ENCODE measurements around the gene DDX1. TPM values are rescaled to one million over a fixed set of nuclear protein-coding genes. Genes with fewer than 3 reads are reported as not detected.

The DDX1 gene
- total RNA-seq, 3 donors from 2014 or later: 57.4 to 72.6 (median 71.0) TPM

DNA sequence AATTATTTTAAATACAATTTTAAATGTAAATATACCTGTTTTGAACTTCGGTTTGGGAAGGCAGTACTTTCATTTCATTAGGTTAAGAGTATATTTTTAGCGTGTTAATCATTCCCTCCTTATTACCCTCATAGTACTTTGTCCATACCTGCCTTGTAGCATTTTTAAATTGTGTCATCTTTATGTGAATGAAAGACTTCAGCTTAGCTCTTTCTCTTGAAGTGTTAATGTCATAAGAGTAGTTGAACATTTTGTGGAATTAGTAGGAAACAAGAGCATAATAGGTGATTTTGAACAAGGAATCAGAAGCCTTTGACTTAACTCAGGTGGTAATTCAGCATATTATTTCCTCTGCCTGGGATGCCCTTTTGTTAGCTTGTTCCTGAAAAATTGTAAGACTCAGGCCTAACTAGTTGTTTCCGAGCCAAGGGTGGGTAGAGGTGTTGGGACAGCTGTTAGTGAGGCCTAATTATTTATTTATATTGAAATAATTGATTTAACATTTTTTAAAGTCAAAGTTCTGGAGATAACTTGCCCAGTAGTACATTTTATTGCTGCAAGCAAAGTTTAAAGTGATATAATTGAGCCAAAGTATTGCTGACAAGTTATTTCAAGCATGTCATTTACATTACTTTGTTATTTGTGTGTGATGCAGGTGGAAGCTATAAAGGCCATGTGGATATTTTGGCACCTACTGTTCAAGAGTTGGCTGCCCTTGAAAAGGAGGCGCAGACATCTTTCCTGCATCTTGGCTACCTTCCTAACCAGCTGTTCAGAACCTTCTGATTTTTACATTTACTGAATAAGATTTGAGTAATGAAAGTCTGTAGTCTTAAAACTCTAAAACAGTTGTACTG is 38.7 kb downstream of the DDX1 start:
- no peak for TF ChIP-seq POLR2AphosphoS5 (IDR thresholded peaks at IDR 0.05)
- no peak for TF ChIP-seq POLR2A (IDR thresholded peaks at IDR 0.05)
- TF ChIP-seq, protein P1, sequence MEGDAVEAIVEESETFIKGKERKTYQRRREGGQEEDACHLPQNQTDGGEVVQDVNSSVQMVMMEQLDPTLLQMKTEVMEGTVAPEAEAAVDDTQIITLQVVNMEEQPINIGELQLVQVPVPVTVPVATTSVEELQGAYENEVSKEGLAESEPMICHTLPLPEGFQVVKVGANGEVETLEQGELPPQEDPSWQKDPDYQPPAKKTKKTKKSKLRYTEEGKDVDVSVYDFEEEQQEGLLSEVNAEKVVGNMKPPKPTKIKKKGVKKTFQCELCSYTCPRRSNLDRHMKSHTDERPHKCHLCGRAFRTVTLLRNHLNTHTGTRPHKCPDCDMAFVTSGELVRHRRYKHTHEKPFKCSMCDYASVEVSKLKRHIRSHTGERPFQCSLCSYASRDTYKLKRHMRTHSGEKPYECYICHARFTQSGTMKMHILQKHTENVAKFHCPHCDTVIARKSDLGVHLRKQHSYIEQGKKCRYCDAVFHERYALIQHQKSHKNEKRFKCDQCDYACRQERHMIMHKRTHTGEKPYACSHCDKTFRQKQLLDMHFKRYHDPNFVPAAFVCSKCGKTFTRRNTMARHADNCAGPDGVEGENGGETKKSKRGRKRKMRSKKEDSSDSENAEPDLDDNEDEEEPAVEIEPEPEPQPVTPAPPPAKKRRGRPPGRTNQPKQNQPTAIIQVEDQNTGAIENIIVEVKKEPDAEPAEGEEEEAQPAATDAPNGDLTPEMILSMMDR (IDR thresholded peaks at IDR 0.05): no peak
- no peak for DNase-seq (ENCODE audit: low spot score in 2 of 2)
- Histone ChIP-seq H3K27me3 (no peaks in the 10 kb centered on the region), H3K36me3 (peaks cover under 1% of the 10 kb centered on the region), H3K9me3 (no peaks in the 10 kb centered on the region), H3K4me3 (no peak overlapping the region), H3K27ac (no peak overlapping the region), H3K4me1 (no peaks in the 10 kb centered on the region)
- intact Hi-C loops (cut with DNase I; ENCODE audit: low total_unique reads): no loop called here

DNA sequence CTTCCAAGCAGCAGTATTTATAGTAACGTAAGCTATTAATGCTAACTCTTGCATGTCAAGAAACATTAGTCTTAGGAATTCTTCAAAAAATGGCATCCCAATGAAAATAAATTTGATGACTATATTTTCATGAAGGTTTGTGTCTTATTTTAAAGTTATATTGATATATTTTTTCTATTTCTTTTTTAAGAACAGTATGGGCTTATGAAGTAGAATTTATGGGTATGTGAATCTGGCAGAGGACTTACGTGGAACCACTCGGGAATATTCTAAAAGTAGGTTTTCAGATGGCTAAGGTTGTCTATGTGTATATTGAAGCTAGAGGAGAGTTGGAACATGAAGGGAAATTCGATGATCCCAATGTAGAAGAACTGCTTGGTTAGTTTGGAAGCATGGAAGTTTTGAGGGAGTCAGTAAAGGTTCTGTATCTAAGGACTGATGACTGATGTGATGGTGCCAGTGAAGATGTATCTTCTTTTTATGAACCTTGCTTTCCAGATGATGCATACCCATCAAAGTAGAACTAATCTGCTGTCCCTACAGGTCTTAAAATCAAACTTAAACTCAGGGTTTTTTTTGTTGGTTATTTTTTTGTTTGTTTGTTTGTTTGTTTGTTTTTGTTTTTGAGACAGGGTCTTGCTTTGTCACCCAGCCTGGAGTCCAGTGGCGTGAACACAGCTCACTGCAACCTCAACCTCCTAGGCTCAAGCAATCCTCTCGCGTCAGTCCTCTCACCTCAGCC is 39.5 kb downstream of the DDX1 start:
- intact Hi-C loops (cut with DNase I; ENCODE audit: low total_unique reads): no loop called here
- Histone ChIP-seq H3K4me1 (no peaks in the 10 kb centered on the region), H3K4me3 (no peak overlapping the region), H3K27ac (no peak overlapping the region), H3K9me3 (no peaks in the 10 kb centered on the region), H3K27me3 (no peaks in the 10 kb centered on the region), H3K36me3 (no peaks in the 10 kb centered on the region)
- DNase-seq (ENCODE audit: low spot score in 2 of 2): no peak
- TF ChIP-seq POLR2A (IDR thresholded peaks at IDR 0.05) (no peak), POLR2AphosphoS5 (IDR thresholded peaks at IDR 0.05) (no peak)
- TF ChIP-seq, protein P1 (IDR thresholded peaks at IDR 0.05): no peak

DNA sequence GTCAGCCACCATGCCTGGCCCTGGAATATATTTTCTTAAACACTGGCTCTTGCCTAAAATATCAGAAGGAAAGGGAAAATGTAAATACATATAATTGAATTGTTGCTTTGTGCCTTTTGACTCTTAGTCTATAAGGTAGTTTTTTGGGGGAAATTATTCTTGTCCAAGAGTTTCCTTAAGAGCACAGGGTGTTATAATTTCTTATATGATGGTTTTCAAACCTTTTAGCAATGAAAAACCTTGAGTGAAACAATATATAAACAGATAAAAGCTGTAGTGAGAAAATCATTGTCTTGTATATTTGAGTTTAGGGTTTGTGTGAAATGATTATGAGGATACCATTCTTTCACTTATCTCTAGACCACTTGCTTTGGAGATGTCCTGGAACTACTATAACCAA is 40.2 kb downstream of the DDX1 start:
- Histone ChIP-seq H3K9me3 (no peaks in the 10 kb centered on the region), H3K4me1 (no peaks in the 10 kb centered on the region), H3K4me3 (no peak overlapping the region), H3K36me3 (no peaks in the 10 kb centered on the region), H3K27me3 (no peaks in the 10 kb centered on the region), H3K27ac (no peak overlapping the region)
- DNase-seq (ENCODE audit: low spot score in 2 of 2): no peak
- TF ChIP-seq, protein P1 (IDR thresholded peaks at IDR 0.05): no peak
- no peak for TF ChIP-seq POLR2A (IDR thresholded peaks at IDR 0.05)
- TF ChIP-seq POLR2AphosphoS5 (IDR thresholded peaks at IDR 0.05): no peak
- intact Hi-C loops (cut with DNase I; ENCODE audit: low total_unique reads): no loop called here

DNA sequence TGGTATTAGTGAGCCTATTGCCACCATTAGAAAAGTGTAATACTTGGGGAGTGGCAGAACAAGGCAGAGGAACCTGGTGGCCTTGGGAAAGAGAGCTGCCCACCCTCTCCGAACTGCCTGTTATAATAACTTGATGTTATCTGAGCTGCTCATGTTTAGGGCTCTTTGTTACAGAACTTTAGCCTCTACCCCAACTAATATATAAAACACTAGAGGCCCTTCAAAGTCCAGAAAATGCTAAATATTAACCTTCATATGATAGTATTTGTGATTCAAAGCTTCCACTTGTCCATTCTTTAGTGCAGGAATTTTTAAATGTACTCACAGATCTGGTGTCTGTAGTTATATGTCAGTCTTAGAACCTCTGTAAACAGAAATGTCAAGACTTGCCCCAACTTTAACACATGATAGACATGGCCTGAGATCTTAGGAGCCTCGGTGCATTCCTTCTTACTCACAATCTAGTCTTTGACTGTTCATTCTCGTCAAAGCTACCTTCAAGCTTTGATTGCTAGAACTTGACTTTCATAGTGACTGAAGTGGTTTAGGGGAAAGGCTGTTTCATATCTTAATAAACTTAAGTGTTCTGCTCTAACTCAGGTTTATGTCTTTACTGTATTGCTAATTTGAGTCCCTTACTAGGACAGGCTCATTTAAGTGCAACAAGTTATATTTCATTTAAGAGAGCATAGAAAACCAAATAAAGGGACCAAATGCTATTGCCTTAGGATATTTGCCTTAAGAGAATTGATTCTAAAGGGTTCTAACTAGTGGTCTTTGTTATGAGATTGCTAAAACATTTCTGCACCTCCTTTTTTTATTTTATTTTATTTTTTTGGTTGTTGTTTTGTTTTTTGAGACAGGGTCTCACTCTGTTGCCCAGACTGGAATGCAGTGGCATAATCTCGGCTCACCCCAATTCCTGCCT is 41.6 kb downstream of the DDX1 start:
- Histone ChIP-seq H3K27me3 (no peaks in the 10 kb centered on the region), H3K4me3 (no peak overlapping the region), H3K4me1 (no peaks in the 10 kb centered on the region), H3K36me3 (no peaks in the 10 kb centered on the region), H3K27ac (no peak overlapping the region), H3K9me3 (no peaks in the 10 kb centered on the region)
- intact Hi-C loops (cut with DNase I; ENCODE audit: low total_unique reads): no loop called here
- no peak for TF ChIP-seq POLR2AphosphoS5 (IDR thresholded peaks at IDR 0.05)
- TF ChIP-seq, protein P1 (IDR thresholded peaks at IDR 0.05): no peak
- no peak for TF ChIP-seq POLR2A (IDR thresholded peaks at IDR 0.05)
- DNase-seq (ENCODE audit: low spot score in 2 of 2): no peak

Data from breast epithelium (tissue), 4 donors.